ENCODE data around the gene RBPMS2.

GRCh38 chr15:64767203-64767602 is 8.2 kb downstream of the RBPMS2 start:
- no peak for TF ChIP-seq CTCF (IDR thresholded peaks at IDR 0.05)
- TF ChIP-seq POLR2A (IDR thresholded peaks at IDR 0.05) = no peak

Data from lower leg skin (tissue), 3 donors.